ENCODE data around the gene ZHX3. TPM values are rescaled to one million over a fixed set of nuclear protein-coding genes. Genes with fewer than 3 reads are reported as not detected.
A peak's percentile ranks its signal among the peaks of the same experiment; 100 is the strongest.

ZHX3 gene
- total RNA-seq, 6 experiments from 2014 or later: 17.6 to 47.4 (median 26.2) TPM

DNA sequence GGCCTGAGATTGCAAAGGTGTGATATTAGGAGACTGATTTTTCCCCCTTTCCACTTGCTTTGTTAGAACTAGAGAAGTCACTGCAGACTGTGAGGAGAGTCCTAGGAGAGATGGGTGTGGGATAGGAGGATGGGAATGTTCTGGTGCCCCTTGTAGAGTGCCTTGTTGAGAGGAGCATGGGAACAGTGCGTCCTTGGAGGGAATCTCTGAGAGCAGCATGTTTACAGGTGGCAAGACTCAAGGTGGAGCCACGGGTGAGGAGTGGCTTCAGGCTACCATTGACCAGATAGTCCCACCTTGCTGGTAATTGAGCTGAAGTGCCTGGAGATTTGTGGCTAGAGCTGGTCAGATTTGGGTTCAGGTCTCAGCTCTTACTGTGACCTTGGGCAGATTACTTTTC, 174.2 kb downstream of the ZHX3 start:
- no peak for DNase-seq
- H3K27ac ChIP-seq: no peak overlapping the region
- H3K4me1 ChIP-seq: no peaks in the 10 kb centered on the region
- intact Hi-C loops (cut with DNase I): no loop called here
- 71% methylated on average over 1 of the region's 2 CpGs for WGBS (ENCODE audit: insufficient coverage, low coverage, low lambda C conversion rate, missing lambda C conversion rate)
- no peak for TF ChIP-seq POLR2A (IDR thresholded peaks at IDR 0.05)
- TF ChIP-seq, protein P1, sequence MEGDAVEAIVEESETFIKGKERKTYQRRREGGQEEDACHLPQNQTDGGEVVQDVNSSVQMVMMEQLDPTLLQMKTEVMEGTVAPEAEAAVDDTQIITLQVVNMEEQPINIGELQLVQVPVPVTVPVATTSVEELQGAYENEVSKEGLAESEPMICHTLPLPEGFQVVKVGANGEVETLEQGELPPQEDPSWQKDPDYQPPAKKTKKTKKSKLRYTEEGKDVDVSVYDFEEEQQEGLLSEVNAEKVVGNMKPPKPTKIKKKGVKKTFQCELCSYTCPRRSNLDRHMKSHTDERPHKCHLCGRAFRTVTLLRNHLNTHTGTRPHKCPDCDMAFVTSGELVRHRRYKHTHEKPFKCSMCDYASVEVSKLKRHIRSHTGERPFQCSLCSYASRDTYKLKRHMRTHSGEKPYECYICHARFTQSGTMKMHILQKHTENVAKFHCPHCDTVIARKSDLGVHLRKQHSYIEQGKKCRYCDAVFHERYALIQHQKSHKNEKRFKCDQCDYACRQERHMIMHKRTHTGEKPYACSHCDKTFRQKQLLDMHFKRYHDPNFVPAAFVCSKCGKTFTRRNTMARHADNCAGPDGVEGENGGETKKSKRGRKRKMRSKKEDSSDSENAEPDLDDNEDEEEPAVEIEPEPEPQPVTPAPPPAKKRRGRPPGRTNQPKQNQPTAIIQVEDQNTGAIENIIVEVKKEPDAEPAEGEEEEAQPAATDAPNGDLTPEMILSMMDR (IDR thresholded peaks at IDR 0.05): no peak
- no peak overlapping the region for H3K4me3 ChIP-seq
- no peak for ATAC-seq
- no peaks in the 10 kb centered on the region for H3K27me3 ChIP-seq
- no peaks in the 10 kb centered on the region for H3K36me3 ChIP-seq
- no peaks in the 10 kb centered on the region for H3K9me3 ChIP-seq

DNA sequence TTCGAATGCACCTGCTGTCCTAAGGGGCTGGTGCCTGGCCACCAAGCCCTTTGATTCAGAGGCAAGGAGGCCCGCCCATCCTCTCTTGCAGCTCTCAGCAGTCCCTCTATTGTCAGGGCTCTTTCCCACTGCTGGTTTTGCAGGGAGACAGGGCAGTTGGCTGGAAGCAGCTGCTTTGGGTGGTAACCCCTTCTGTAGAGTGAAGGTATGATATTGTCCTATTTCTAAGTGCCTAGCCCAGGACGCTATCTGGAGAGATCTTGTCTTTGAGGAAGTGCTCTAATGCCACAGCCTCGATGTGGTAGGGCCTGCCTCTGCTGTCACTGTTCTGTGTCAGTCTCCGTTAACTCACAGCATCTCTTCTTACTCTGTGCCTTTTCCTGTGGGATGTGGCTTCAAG, 174.6 kb downstream of the ZHX3 start:
- H3K4me1 ChIP-seq: peaks cover 0 to 2% (median 0%) of the 10 kb centered on the region in 4 donors
- ATAC-seq (peak in 1 of 4 donors; percentile 9), DNase-seq (no peak)
- WGBS (ENCODE audit: insufficient coverage, low coverage, low lambda C conversion rate, missing lambda C conversion rate): 66% methylated on average over 5 of the region's 5 CpGs
- intact Hi-C loops (cut with DNase I): no loop called here
- H3K27me3 ChIP-seq: no peaks in the 10 kb centered on the region
- no peak for TF ChIP-seq POLR2A (IDR thresholded peaks at IDR 0.05)
- TF ChIP-seq, protein P1 (IDR thresholded peaks at IDR 0.05): no peak
- H3K27ac ChIP-seq: no peak overlapping the region
- no peak overlapping the region for H3K4me3 ChIP-seq
- H3K36me3 ChIP-seq: no peaks in the 10 kb centered on the region
- H3K9me3 ChIP-seq: no peaks in the 10 kb centered on the region

DNA sequence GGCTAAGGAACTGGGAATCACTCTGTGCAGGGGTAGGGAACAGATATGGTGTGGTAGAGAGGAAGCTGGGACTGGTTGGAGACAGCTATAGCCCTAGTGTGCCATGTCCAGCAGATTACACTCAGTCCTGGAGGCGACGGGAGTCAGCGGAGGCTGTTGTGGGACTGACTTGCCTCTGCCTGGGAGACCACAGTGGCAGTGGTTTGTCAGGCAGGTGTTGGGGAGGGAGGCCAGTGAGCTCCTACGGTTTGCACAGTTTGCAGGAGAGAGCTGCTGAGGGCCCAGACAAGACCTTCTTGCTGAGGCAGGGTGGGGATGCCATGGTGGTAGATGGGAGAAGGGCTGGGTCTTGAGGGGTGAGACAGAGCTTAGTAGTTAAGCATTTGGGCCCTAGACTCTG, 175.3 kb downstream of the ZHX3 start:
- Histone ChIP-seq H3K4me3 (no peak overlapping the region), H3K27ac (no peak overlapping the region), H3K36me3 (no peaks in the 10 kb centered on the region), H3K27me3 (no peaks in the 10 kb centered on the region), H3K4me1 (peaks cover 0 to 7% (median 0%) of the 10 kb centered on the region in 4 donors), H3K9me3 (no peaks in the 10 kb centered on the region)
- ATAC-seq (no peak), DNase-seq (no peak)
- TF ChIP-seq, protein P1 (IDR thresholded peaks at IDR 0.05): no peak
- no peak for TF ChIP-seq POLR2A (IDR thresholded peaks at IDR 0.05)
- 75% methylated on average over 1 of the region's 4 CpGs for WGBS (ENCODE audit: insufficient coverage, low coverage, low lambda C conversion rate, missing lambda C conversion rate)
- intact Hi-C loops (cut with DNase I): no loop called here

DNA sequence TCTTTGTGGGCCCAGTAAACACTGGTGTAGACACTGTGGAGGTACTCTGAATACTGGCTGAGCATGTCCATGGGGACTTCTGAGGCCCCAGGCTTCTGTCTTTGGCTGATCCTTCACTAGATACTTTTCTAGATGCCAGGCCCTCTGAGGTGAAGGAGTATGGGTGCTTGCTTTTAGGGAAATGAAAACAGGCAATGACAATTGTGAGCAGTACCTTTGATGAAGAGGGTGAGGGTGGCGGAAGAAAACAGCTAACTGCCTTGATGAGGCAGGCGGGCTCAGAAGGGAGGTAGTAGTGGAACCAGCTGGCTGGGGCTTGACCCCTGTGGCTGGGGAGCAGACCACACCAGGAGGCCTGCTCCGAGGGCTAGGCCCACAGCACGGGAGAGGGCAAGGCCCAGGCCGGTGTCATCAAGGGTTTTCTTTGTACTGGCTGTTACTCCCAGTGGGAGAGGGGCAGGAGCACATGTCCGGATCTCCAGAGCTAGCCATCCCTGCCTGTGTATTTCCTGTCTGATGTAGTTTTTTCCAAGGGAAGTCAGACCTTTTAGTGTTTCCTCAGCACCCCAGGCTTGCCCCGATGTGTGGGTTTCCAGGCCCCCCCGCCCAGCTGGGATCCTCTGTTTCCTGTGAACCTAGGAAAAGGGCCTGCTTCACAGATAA, 176.2 kb downstream of the ZHX3 start:
- no peak for TF ChIP-seq POLR2A (IDR thresholded peaks at IDR 0.05)
- TF ChIP-seq, protein P1 (IDR thresholded peaks at IDR 0.05): no peak
- Histone ChIP-seq H3K9me3 (no peaks in the 10 kb centered on the region), H3K36me3 (no peaks in the 10 kb centered on the region), H3K4me1 (peaks cover 0 to 10% (median 0%) of the 10 kb centered on the region in 4 donors), H3K27me3 (no peaks in the 10 kb centered on the region), H3K27ac (peak overlapping the region; percentile 2 to 53 (median 40)), H3K4me3 (no peak overlapping the region)
- DNase-seq (no peak), ATAC-seq (peak in 3 of 4 donors; percentile 1 to 7 (median 2))
- intact Hi-C loops (cut with DNase I): no loop called here
- WGBS (ENCODE audit: insufficient coverage, low coverage, low lambda C conversion rate, missing lambda C conversion rate): 71% methylated on average over 5 of the region's 8 CpGs

Measured in right lobe of liver (tissue), 6 donors.